Stimulated activated memory B cell treated with anti-CD40 and anti-IgM and Interleukin-4, amounts not matched to agents 10 μg/mL and 1 μg/mL and 100 μg/mL, for 72 hours (primary cell): Measurements from ENCODE around the gene PPM1H.
A peak's percentile ranks its signal among the peaks of the same experiment; 100 is the strongest.

Experiments
- ATAC-seq: fragments of 150-1000 bp; cut with Tn5 transposase; 2 replicates; pipeline ENCODE4 v1.10.0; 2021
- H3K27ac Mint-ChIP-seq: one replicate; pipeline ENCODE4 v1.8.0; 2022; ENCODE audit warnings: mild to moderate bottlenecking, mixed read lengths
- H3K27me3 Mint-ChIP-seq: one replicate; pipeline ENCODE4 v1.8.0; 2022; ENCODE audit warnings: mixed read lengths
- H3K36me3 Mint-ChIP-seq: one replicate; pipeline ENCODE4 v1.8.0; 2022; ENCODE audit warnings: mixed read lengths
- H3K4me1 Mint-ChIP-seq: one replicate; pipeline ENCODE4 v1.8.0; 2022; ENCODE audit warnings: mixed read lengths
- H3K4me3 Mint-ChIP-seq: one replicate; pipeline ENCODE4 v1.8.0; 2022; ENCODE audit warnings: mild to moderate bottlenecking, moderate library complexity, mixed read lengths
- H3K9me3 Mint-ChIP-seq: one replicate; pipeline ENCODE4 v1.8.0; 2022; ENCODE audit warnings: mixed read lengths

The PPM1H gene

DNA sequence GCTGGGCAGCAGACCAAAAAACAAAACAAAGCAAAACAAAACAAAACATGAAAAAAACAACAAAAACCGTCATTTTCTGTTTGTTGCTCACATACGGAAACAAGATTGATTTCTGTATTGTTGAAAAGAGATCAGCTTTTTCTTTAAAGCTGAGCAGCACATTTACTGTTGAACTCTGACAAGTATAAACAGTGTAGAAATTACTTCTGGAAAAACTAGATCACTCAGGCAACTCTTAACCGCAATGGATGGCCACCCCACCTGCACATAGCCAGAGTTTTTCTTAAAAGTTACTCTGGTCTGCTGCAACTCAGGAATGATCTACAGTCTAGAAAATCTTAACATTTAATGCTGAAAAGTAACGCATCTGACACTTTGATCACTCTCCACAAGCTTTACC is 80.9 kb downstream of the PPM1H start:
- H3K4me1 Mint-ChIP-seq, result no peaks in the 10 kb centered on the region
- no peaks in the 10 kb centered on the region for H3K27me3 Mint-ChIP-seq
- no peak overlapping the region for H3K4me3 Mint-ChIP-seq
- no peaks in the 10 kb centered on the region for H3K9me3 Mint-ChIP-seq
- no peaks in the 10 kb centered on the region for H3K36me3 Mint-ChIP-seq
- H3K27ac Mint-ChIP-seq, result no peak overlapping the region
- no peak for ATAC-seq

DNA sequence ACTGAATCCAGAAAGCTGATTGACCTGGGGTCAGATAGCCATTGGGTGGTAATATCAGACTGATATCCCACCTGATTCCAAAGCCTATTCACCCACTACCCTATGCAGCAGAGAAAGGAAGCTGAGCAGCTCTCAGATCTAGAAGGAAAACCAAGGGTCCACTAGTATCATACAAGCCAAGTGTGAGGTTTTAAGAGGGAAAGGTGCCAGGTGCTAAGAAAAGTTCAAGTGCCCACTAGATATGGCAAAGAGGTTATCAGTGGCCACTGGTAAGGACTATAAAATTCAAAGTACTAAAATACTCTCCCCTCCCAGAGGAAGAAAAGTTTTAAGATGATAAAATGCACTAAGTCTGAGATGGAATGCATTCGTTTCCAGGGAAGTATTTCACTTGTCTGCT is 85.6 kb downstream of the PPM1H start:
- ATAC-seq, result no peak
- Mint-ChIP-seq H3K27ac (no peak overlapping the region), H3K36me3 (no peaks in the 10 kb centered on the region), H3K9me3 (no peaks in the 10 kb centered on the region), H3K4me1 (no peaks in the 10 kb centered on the region), H3K27me3 (peaks cover 9% of the 10 kb centered on the region), H3K4me3 (no peak overlapping the region)

DNA sequence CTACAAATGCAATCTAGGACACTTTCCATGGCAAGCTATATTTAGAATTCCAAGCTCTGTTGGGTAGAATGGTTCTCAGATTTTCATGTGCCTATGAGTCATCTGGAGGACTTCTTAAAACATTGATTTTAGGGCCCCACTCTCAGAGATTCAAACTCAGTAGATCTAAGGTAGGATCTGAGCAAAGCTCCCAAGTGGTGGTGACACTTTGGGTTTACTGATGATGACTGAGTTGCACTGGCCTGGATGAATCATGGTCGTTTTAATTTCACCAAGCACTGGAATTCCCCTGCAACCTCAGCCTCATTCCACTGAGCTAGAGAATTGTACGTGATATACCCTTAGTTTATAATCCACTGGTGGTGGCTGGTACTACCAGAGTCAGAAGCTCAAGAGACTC is 86.5 kb downstream of the PPM1H start:
- Mint-ChIP-seq H3K27me3 (peaks cover 9% of the 10 kb centered on the region), H3K9me3 (no peaks in the 10 kb centered on the region), H3K4me1 (no peaks in the 10 kb centered on the region), H3K4me3 (no peak overlapping the region), H3K36me3 (no peaks in the 10 kb centered on the region), H3K27ac (no peak overlapping the region)
- no peak for ATAC-seq

DNA sequence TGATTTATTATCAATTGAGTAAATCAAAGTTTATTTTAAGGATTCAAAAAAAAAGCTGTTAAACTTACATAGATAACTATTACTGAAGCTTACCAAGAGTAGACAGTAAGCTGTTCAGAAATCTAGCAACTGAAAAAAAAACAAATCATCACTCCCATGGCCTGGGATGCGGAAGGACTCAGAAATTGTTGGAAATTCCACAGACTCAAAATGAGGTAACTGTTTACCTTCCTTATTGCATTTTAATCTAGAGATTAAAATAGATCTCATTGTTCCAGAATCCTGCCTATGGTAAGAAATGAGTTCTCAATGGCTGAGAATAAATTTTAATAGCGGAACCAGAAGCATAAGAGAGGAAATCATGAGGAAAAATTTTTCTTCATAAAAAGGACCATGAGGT is 87.2 kb downstream of the PPM1H start:
- peaks cover 9% of the 10 kb centered on the region for H3K27me3 Mint-ChIP-seq
- no peaks in the 10 kb centered on the region for H3K36me3 Mint-ChIP-seq
- no peak overlapping the region for H3K4me3 Mint-ChIP-seq
- no peak overlapping the region for H3K27ac Mint-ChIP-seq
- H3K4me1 Mint-ChIP-seq, result no peaks in the 10 kb centered on the region
- no peak for ATAC-seq
- no peaks in the 10 kb centered on the region for H3K9me3 Mint-ChIP-seq

DNA sequence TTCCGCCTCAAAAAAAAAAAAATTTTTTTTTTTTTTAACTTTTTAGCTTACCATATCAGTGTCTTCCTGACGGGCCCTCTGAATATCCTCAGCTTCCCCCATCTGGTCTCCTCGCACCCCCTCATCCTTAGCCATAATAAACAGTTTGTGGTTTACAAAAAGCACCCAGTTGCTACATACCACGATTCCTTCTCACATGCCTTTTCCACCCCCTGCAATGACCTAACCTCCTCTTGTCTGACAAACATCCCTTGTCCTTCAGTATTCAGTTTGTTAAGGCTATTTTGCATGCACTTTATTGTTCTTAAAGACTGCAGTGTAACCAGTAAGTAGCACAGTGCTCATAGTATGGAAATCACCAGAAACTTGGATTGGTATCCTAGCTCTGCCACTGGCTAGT is 88.5 kb downstream of the PPM1H start:
- Mint-ChIP-seq H3K9me3 (no peaks in the 10 kb centered on the region), H3K27me3 (peaks cover 9% of the 10 kb centered on the region), H3K4me1 (peaks cover 5% of the 10 kb centered on the region), H3K36me3 (no peaks in the 10 kb centered on the region), H3K27ac (no peak overlapping the region), H3K4me3 (no peak overlapping the region)
- ATAC-seq, result no peak

DNA sequence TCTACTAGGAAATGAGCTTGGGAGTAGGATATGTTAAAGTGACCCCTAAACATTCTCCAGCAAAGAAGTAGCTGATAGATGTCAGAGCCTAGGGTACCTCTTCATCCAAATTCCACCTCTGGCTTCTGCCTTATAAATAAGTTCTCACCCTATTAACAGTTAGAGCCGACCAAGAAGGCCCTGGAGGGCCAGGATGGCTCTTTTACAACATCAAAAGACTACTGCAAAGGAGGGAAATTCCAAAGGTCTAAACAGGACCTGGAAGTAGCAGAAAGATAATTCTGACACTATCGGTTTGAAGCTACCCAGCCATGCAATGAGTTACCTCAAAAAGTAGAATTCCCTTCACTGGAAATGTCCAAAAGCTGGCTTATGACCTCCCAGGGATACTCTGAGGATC is 90.0 kb downstream of the PPM1H start:
- Mint-ChIP-seq H3K4me3 (no peak overlapping the region), H3K9me3 (peaks cover 4% of the 10 kb centered on the region), H3K4me1 (peaks cover 6% of the 10 kb centered on the region), H3K27me3 (peaks cover 9% of the 10 kb centered on the region), H3K36me3 (no peaks in the 10 kb centered on the region), H3K27ac (no peak overlapping the region)
- ATAC-seq, result no peak

DNA sequence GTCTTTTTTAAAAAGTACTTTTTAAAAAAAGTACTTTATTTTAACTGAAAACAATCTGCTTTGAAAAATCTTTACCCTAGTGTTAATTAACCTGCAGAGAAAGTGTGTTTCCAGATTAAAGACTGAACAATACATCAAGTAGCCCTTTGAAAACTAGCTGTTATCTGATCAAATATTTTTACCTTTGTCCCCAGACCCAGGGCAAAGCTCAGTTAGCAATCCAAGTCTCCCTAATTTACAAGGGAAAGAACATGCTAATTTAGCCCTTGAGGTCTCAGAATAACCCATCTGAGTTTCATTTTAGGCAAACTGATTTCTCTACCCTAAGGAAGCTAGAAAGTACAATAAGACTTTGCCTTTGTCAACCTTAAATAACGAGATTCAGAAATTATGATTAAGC is 91.2 kb downstream of the PPM1H start:
- Mint-ChIP-seq H3K36me3 (no peaks in the 10 kb centered on the region), H3K27ac (no peak overlapping the region), H3K4me3 (no peak overlapping the region), H3K27me3 (peaks cover 9% of the 10 kb centered on the region), H3K9me3 (peaks cover 4% of the 10 kb centered on the region), H3K4me1 (peaks cover 6% of the 10 kb centered on the region)
- ATAC-seq, result no peak

DNA sequence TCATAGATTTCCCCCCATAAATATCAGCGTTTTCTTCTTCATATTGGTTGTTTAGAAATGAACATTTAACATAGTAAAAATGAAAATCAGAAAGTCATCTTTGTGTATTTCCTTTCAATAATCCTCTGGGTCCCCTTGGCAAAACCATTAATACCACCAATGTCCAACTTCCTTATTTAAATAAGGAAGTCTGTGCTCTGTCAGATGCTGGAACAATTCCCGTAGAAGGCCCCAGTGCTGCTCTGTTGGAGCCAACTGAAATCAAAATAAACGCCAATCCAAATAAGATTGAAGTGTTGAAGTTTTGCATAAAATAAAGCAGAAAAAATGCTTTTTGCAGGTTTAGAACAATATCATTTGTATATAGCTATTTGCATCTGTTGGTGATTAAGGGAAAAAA is 93.1 kb downstream of the PPM1H start:
- no peaks in the 10 kb centered on the region for H3K36me3 Mint-ChIP-seq
- H3K4me1 Mint-ChIP-seq, result peaks cover 6% of the 10 kb centered on the region
- no peak overlapping the region for H3K27ac Mint-ChIP-seq
- peaks cover 4% of the 10 kb centered on the region for H3K9me3 Mint-ChIP-seq
- peaks cover 9% of the 10 kb centered on the region for H3K27me3 Mint-ChIP-seq
- ATAC-seq, result no peak
- H3K4me3 Mint-ChIP-seq, result no peak overlapping the region

DNA sequence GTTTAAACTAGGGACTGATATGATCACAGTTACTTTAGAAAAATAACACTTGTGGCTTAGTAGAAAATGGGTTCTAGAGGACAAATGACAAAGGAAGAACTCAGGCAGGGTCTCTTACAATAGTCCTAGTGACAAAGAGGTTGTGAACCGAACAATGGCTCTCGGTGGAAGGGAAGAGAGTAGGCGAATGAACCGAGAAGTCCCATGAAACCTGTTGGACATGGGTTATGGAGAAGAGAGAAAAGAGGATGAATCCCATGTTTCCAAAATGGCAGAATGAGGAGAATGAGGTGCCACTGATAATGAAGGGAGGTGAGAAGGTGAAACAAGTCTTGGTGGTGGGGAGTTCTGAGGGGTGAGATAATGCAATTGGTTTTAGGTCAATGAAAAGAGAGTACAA is 94.1 kb downstream of the PPM1H start:
- Mint-ChIP-seq H3K4me1 (peaks cover 6% of the 10 kb centered on the region), H3K27me3 (peaks cover 5% of the 10 kb centered on the region), H3K27ac (no peak overlapping the region), H3K36me3 (no peaks in the 10 kb centered on the region), H3K4me3 (no peak overlapping the region), H3K9me3 (peaks cover 4% of the 10 kb centered on the region)
- ATAC-seq, result no peak

DNA sequence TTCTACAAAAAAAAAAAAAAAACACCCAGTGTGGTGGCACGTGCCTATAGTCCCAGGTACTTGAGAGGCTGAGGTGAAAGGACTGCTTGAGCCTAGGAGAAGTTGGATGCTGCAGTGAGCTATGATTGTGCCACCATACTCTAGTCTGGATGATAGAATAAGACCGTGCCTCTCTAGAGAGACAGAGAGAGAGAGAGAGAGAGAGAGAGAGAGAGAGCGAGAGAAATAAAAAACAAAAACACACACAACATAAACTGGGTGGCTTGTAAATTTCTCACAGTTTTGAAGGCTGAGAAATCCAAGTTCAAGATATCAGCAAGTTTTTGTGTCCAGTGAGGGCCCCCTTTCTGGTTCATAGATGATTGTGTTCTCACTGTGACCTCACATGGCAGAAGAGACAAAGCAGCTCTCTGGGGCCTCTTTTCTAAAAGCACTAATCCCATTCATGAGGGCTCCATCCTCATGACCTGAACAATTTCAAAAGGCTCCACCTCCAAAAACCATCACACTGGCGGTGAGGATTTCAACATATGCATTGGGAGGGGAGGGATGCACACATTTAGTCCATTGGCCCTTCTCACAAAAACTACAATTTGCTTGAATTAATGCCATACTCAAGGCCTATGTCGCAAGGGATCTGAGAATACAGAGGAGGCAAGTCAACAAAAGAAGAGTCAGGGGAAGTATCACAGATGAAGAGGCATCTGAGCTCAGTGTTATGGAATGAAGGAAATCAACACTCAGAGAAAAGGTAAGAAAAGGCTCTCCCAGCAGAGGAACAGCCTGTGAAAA is 94.9 kb downstream of the PPM1H start:
- Mint-ChIP-seq H3K9me3 (peaks cover 4% of the 10 kb centered on the region), H3K36me3 (no peaks in the 10 kb centered on the region), H3K27me3 (peaks cover 5% of the 10 kb centered on the region), H3K4me3 (no peak overlapping the region), H3K27ac (no peak overlapping the region), H3K4me1 (peaks cover 10% of the 10 kb centered on the region)
- ATAC-seq, result no peak

DNA sequence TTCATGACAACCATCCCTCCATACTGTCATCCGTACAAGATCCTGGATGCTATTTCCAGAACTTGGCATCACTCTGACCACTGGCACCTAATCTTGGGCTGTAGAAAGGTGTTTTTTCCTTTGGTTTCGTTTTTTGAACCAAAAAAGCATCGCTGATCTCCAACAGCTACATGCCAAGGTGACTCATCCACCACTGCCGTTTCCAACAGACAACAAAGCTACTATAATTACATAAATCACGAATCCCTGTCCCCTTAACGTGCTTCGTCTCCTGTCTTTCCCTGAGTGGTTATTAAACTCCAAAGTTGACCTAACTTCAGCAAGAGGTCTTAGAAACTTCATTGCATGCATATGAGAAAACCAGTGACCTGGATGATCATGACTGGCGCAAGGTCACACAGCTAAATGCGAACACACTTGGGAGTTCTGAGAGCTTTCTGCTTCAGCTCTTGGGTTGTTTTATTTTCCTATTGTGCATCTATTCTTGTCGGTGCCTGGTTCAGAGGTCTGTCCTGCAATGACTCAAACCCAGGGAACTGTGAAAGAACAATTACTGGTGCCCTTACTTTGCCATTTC is 99.9 kb downstream of the PPM1H start:
- Mint-ChIP-seq H3K4me3 (peak overlapping the region; percentile 53), H3K36me3 (no peaks in the 10 kb centered on the region), H3K27ac (peak overlapping the region; percentile 63), H3K4me1 (peaks cover 6% of the 10 kb centered on the region), H3K9me3 (no peaks in the 10 kb centered on the region), H3K27me3 (peaks cover 8% of the 10 kb centered on the region)
- peak; percentile 72 for ATAC-seq

DNA sequence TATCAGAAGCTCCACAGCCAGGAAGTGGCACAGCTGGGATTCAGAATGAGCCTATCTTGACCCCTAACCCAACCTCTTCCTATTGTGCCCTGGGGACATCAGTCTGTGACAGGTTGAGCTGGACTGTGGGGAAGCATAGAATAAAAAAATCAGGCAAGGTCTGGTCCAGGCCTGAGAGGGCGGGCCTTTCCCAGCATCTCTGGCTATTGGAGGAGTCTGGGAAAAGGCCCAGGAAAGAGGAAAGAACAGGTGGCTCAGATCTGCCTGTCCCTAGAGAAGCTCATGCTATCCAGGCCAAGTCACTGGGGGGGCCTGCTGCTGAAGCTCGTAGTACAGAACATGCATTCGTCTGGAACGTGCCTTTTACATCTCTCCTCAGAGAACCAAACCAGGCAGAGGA is 100.5 kb downstream of the PPM1H start:
- Mint-ChIP-seq H3K36me3 (no peaks in the 10 kb centered on the region), H3K4me1 (peaks cover 6% of the 10 kb centered on the region), H3K27me3 (peaks cover 8% of the 10 kb centered on the region), H3K27ac (no peak overlapping the region), H3K4me3 (no peak overlapping the region), H3K9me3 (no peaks in the 10 kb centered on the region)
- ATAC-seq, result no peak

DNA sequence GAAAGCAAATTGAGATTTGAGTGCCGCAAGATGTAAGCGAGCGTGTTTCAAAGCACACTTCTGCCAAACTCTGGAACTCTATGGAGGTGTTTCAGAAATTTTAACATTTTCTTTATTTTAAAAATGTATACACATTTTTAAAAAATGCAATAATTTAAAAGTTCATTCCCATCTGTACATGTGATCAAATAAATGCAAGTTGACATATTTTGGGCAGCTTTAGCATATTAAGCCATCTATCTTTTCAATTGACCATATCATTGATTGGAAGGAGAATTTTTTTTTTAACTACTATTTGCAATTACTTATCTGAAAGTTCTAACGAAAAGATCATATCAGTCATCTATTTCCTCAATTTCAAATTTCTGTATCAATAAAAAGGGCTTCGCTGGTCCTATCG is 101.3 kb downstream of the PPM1H start:
- Mint-ChIP-seq H3K36me3 (no peaks in the 10 kb centered on the region), H3K27ac (no peak overlapping the region), H3K9me3 (no peaks in the 10 kb centered on the region), H3K27me3 (peaks cover 8% of the 10 kb centered on the region), H3K4me3 (no peak overlapping the region), H3K4me1 (peaks cover 6% of the 10 kb centered on the region)
- no peak for ATAC-seq

DNA sequence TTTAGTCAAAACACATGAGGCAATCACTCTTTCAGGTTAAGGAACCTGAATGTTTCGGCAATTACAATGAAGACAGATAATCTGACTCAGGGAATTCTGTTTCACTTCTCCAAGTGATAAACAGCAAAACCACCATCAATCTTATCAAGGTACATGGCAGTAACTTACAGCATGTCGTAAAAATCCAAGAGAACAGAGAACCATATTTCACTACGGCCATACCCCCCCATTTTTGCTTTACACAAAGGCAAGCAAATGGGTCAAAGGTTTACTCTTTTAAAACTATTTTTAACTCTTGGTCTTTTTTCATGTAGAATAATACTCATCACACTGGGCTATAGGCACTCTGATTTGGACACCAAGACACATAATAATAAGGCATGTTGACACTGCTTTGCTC is 102.4 kb downstream of the PPM1H start:
- no peaks in the 10 kb centered on the region for H3K36me3 Mint-ChIP-seq
- no peaks in the 10 kb centered on the region for H3K9me3 Mint-ChIP-seq

DNA sequence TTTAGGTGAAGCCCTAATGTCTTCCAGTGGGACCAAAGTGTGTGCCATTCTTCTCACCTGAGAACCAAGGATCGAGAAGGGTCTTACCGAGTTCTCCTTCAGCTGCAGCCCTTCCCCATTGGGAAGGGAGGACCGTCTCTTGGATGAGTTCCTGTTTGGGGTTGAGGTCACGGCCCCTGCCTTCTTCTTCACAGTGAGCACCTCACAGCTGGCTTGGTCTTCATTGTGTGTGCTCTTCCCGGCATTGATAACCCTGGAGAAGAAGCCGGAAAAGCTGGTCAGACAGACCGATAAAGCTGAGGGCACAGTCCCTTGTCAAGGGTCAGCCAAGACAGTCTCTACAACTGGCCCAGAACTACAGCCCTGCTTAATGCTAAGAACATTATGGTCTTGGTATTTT is 102.9 kb downstream of the PPM1H start:
- Mint-ChIP-seq H3K4me3 (no peak overlapping the region), H3K27ac (no peak overlapping the region), H3K27me3 (peaks cover 8% of the 10 kb centered on the region), H3K4me1 (peaks cover 6% of the 10 kb centered on the region), H3K9me3 (no peaks in the 10 kb centered on the region), H3K36me3 (no peaks in the 10 kb centered on the region)
- ATAC-seq, result no peak

More for the DNA sequence above, 102.4 kb downstream of the PPM1H start:
- Mint-ChIP-seq H3K27me3 (peaks cover 8% of the 10 kb centered on the region), H3K4me3 (no peak overlapping the region), H3K4me1 (peaks cover 6% of the 10 kb centered on the region), H3K27ac (no peak overlapping the region)
- no peak for ATAC-seq

DNA sequence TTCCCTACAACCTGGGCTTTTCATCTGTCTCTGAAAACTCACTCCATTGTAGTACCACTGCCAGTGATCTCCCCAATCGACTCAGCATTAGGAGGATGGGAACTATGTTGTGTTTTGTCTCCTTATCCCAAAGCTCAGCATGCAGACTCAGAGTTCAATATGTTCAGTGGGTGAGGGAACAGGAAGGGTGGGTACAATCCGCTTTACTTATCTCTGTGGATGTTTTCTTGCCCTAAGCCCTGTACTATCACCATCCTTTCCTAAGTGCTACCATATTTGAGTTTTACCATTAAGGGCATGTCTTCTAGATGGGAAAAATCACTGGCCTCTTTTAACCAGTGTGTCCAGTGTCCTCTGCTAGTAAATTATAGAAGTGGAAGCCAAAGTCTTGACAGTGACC is 107.1 kb downstream of the PPM1H start:
- Mint-ChIP-seq H3K4me1 (no peaks in the 10 kb centered on the region), H3K4me3 (no peak overlapping the region), H3K27me3 (peaks cover 4% of the 10 kb centered on the region), H3K9me3 (no peaks in the 10 kb centered on the region), H3K36me3 (no peaks in the 10 kb centered on the region), H3K27ac (no peak overlapping the region)
- no peak for ATAC-seq
